Spleen (tissue), 7 donors: ENCODE results near the gene MBLAC1.

Experiments used
- CTCF ChIP-seq, 11 experiments: fragments of 200-600 bp in 7 of 11; fragments of 450-650 bp in 4 of 11; sonication (generic) in 4 of 11; IDR thresholded peaks in 8 of 11; conservative IDR thresholded peaks in 3 of 11; 1 replicate in 7 of 11; 2 replicates in 4 of 11; pipeline versions ENCODE4 v1.4.0 to v1.8.0; 2016 to 2021; ENCODE audit warnings: antibody characterized with exemption in 11 of 11, inconsistent platforms in 4 of 11, mild to moderate bottlenecking in 1 of 11
- POLR2A ChIP-seq, 3 donors: fragments of 450-650 bp; IDR thresholded peaks; one replicate each; pipeline ENCODE4 v1.5.1; 2017; ENCODE audit warnings: antibody characterized with exemption in 3 of 3, mild to moderate bottlenecking in 1 of 3
- POLR2AphosphoS5 ChIP-seq, 3 donors: sonication (generic); formaldehyde crosslinking; IDR thresholded peaks; one replicate each; pipeline ENCODE4 v1.5.1; 2017; ENCODE audit warnings: antibody characterized with exemption in 3 of 3
- donor health status: DM: no; HTN: no; CAD: no; lungs with moderate emphysema.
- donor health status: DM: no; HTN: no; CAD: no.
- donor health status: DM: no; HTN: no; CAD: no.

DNA sequence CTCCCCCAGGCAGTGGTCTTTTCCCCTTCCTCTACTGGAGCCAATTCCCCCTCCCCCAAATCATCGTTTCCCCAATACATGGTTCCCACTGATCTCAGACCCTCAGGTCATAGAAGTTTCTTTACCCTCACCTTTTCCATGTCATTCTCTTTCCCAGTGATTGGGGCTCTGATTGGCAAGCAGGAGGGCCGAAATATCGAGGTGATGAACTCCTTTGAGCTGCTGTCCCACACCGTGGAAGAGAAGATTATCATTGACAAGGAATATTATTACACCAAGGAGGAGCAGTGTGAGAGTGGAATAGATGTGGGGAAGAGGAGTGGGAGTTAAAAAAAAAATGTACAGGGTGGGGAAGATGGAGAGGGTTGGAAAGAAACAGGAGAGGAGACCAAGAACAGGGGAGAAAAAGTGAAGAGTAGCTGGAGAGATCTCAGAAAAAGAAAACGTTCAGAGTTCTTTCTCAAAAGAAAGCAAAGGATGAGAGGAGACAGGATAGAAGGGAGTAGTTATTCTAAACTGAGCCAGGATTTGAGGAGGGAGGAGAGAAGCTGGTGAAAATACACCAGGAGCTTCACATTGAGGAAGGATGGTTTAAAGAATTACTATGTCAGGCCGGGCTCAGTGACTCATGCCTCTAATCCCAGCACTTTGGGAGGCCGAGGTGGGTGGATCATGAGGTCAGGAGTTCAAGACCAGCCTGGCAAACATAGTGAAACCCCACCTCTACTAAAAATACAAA is 37.1 kb upstream of the MBLAC1 start:
- TF ChIP-seq CTCF (IDR thresholded peaks at IDR 0.05 in 8 of 11, conservative IDR thresholded peaks at IDR 0.05 in 3 of 11) (no peak), POLR2AphosphoS5 (IDR thresholded peaks at IDR 0.05) (no peak), POLR2A (IDR thresholded peaks at IDR 0.05) (no peak)
